Karpas-422 (cell line): ENCODE data around the gene AGFG1. TPM values are rescaled to one million over a fixed set of nuclear protein-coding genes. Genes with fewer than 3 reads are reported as not detected.

Experiments
- DNase-seq: peaks from one replicate; pipeline ENCODE4 v3.0.0-alpha.2; 2015
- H2AFZ ChIP-seq: fragments of 200-600 bp; sonication (generic); 2 replicates; pipeline ENCODE4 v1.6.1; 2014; ENCODE audit warnings: antibody characterized with exemption, low read length, mixed read lengths
- H3K27ac ChIP-seq: fragments of 200-600 bp; sonication (generic); 2 replicates; pipeline ENCODE4 v1.5.1; 2014; ENCODE audit warnings: mild to moderate bottlenecking, low read length, moderate library complexity
- H3K27me3 ChIP-seq: fragments of 200-600 bp; sonication (generic); 2 replicates; pipeline ENCODE4 v1.6.1; 2014; ENCODE audit warnings: low read length, mixed read lengths
- H3K36me3 ChIP-seq: fragments of 200-600 bp; sonication (generic); 2 replicates; pipeline ENCODE4 v1.6.1; 2014; ENCODE audit warnings: low read length, mixed read lengths; ENCODE audit not compliant: insufficient read depth
- H3K4me1 ChIP-seq: fragments of 200-600 bp; sonication (generic); 2 replicates; pipeline ENCODE4 v1.6.1; 2014; ENCODE audit warnings: mild to moderate bottlenecking, low read length, mixed read lengths
- H3K4me2 ChIP-seq: fragments of 200-600 bp; sonication (generic); 2 replicates; pipeline ENCODE4 v1.6.1; 2014; ENCODE audit warnings: low read length, low read depth, mild to moderate bottlenecking; ENCODE audit not compliant: poor library complexity, severe bottlenecking
- H3K4me3 ChIP-seq: fragments of 200-600 bp; sonication (generic); 2 replicates; pipeline ENCODE4 v1.5.1; 2014; ENCODE audit warnings: mild to moderate bottlenecking, antibody characterized with exemption, low read length, mixed read lengths
- H3K79me2 ChIP-seq: fragments of 200-600 bp; sonication (generic); 2 replicates; pipeline ENCODE4 v1.6.1; 2014; ENCODE audit warnings: mild to moderate bottlenecking, low read length, mixed read lengths
- H3K9ac ChIP-seq: fragments of 200-600 bp; sonication (generic); 2 replicates; pipeline ENCODE4 v1.6.0; 2014; ENCODE audit warnings: low read length
- H3K9me2 ChIP-seq: fragments of 200-600 bp; sonication (generic), shearing (Covaris generic); replicated peaks from 2 replicates; pipeline ENCODE4 v1.6.0; 2014; ENCODE audit warnings: mild to moderate bottlenecking, low read length, moderate library complexity; ENCODE audit not compliant: insufficient read depth
- H3K9me3 ChIP-seq: fragments of 300-700, 200-600 bp; sonication (generic); 2 replicates; pipeline ENCODE4 v1.6.1; 2014; ENCODE audit warnings: low read length, mixed read lengths
- H4K20me1 ChIP-seq: fragments of 200-600 bp; sonication (generic); 2 replicates; pipeline ENCODE4 v1.6.1; 2014; ENCODE audit warnings: mild to moderate bottlenecking, antibody characterized with exemption, low read length, low read depth; ENCODE audit not compliant: insufficient read depth
- total RNA-seq: library from RNA; depleted of rRNA; stranded (reverse); fragments of >200 nt; shearing (Covaris generic); gene quantifications from 2 replicates; pipeline ENCODE4 v1.2.3, GENCODE V29; 2014; ENCODE audit warnings: low replicate concordance

Gene AGFG1
- total RNA-seq, 1 experiment from 2014 or later: 121 TPM

- H3K27ac ChIP-seq: no peak overlapping the region
Observed at GRCh38 chr2:227479865-227480475, 8.0 kb downstream of the AGFG1 start.

GRCh38 chr2:227480528-227480927 is 8.6 kb downstream of the AGFG1 start:
- no peak for DNase-seq
- Histone ChIP-seq H3K4me3 (no peak overlapping the region), H3K4me1 (peaks cover 55% of the 10 kb centered on the region), H3K27me3 (no peaks in the 10 kb centered on the region), H2AFZ (no peak overlapping the region), H3K9me3 (no peaks in the 10 kb centered on the region), H3K36me3 (no peaks in the 10 kb centered on the region), H3K27ac (peak overlapping the region; percentile 20; the same call in 1 of the 2 replicates), H3K4me2 (no peak overlapping the region), H3K9me2 (no peaks in the 10 kb centered on the region), H3K9ac (no peak overlapping the region), H4K20me1 (no peaks in the 10 kb centered on the region; the same call in 1 of the 2 replicates), H3K79me2 (peaks cover 98% of the 10 kb centered on the region)

More at GRCh38 chr2:227479865-227480475, 8.0 kb downstream of the AGFG1 start:
- no peaks in the 10 kb centered on the region for H3K9me3 ChIP-seq
- no peak overlapping the region for H3K4me2 ChIP-seq
- H3K4me3 ChIP-seq: no peak overlapping the region
- no peaks in the 10 kb centered on the region for H3K27me3 ChIP-seq
- DNase-seq: no peak
- no peaks in the 10 kb centered on the region for H3K9me2 ChIP-seq
- H2AFZ ChIP-seq: no peak overlapping the region
- H3K9ac ChIP-seq: no peak overlapping the region
- no peaks in the 10 kb centered on the region; the same call in none of the 2 replicates for H4K20me1 ChIP-seq
- H3K36me3 ChIP-seq: no peaks in the 10 kb centered on the region
- peaks cover 61% of the 10 kb centered on the region for H3K4me1 ChIP-seq
- H3K79me2 ChIP-seq: peaks cover 98% of the 10 kb centered on the region

GRCh38 chr2:227482638-227483340 is 10.8 kb downstream of the AGFG1 start:
- Histone ChIP-seq H3K27ac (peak overlapping the region; percentile 82), H3K36me3 (no peaks in the 10 kb centered on the region; the same call in 1 of the 2 replicates), H2AFZ (no peak overlapping the region), H3K9ac (peak overlapping the region; percentile 10; the same call in 1 of the 2 replicates), H4K20me1 (no peaks in the 10 kb centered on the region; the same call in 1 of the 2 replicates), H3K4me3 (peak overlapping the region; percentile 31), H3K9me2 (no peaks in the 10 kb centered on the region), H3K9me3 (no peaks in the 10 kb centered on the region), H3K4me1 (peaks cover 49% of the 10 kb centered on the region), H3K79me2 (peaks cover 98% of the 10 kb centered on the region), H3K27me3 (no peaks in the 10 kb centered on the region), H3K4me2 (peak overlapping the region; percentile 61)
- peak; percentile 76 for DNase-seq

- peaks cover 32% of the 10 kb centered on the region for H3K4me1 ChIP-seq
- no peaks in the 10 kb centered on the region; the same call in 1 of the 2 replicates for H3K36me3 ChIP-seq
- no peaks in the 10 kb centered on the region for H3K9me2 ChIP-seq
- H4K20me1 ChIP-seq: no peaks in the 10 kb centered on the region; the same call in 1 of the 2 replicates
- H3K9ac ChIP-seq: no peak overlapping the region
- H2AFZ ChIP-seq: no peak overlapping the region
- no peaks in the 10 kb centered on the region for H3K9me3 ChIP-seq
- H3K27ac ChIP-seq: no peak overlapping the region
- peaks cover 100% of the 10 kb centered on the region for H3K79me2 ChIP-seq
- H3K27me3 ChIP-seq: no peaks in the 10 kb centered on the region
- no peak for DNase-seq
- H3K4me3 ChIP-seq: no peak overlapping the region
- H3K4me2 ChIP-seq: no peak overlapping the region
Observed at GRCh38 chr2:227485429-227485828, 13.5 kb downstream of the AGFG1 start.

GRCh38 chr2:227486688-227487087 is 14.7 kb downstream of the AGFG1 start:
- no peaks in the 10 kb centered on the region for H3K9me2 ChIP-seq
- H3K9ac ChIP-seq: no peak overlapping the region
- H3K4me1 ChIP-seq: peaks cover 29% of the 10 kb centered on the region
- no peaks in the 10 kb centered on the region for H3K27me3 ChIP-seq
- H3K9me3 ChIP-seq: no peaks in the 10 kb centered on the region
- H3K4me3 ChIP-seq: no peak overlapping the region
- peaks cover 100% of the 10 kb centered on the region for H3K79me2 ChIP-seq
- H3K27ac ChIP-seq: no peak overlapping the region
- H3K36me3 ChIP-seq: no peaks in the 10 kb centered on the region; the same call in 1 of the 2 replicates
- H3K4me2 ChIP-seq: no peak overlapping the region
- DNase-seq: no peak
- no peak overlapping the region for H2AFZ ChIP-seq
- H4K20me1 ChIP-seq: no peaks in the 10 kb centered on the region

GRCh38 chr2:227488045-227488444 is 16.1 kb downstream of the AGFG1 start:
- DNase-seq: no peak
- Histone ChIP-seq H3K27me3 (no peaks in the 10 kb centered on the region), H3K4me1 (peaks cover 24% of the 10 kb centered on the region), H3K9me3 (no peaks in the 10 kb centered on the region), H3K36me3 (peaks cover 2% of the 10 kb centered on the region), H3K9me2 (no peaks in the 10 kb centered on the region), H2AFZ (no peak overlapping the region), H4K20me1 (no peaks in the 10 kb centered on the region), H3K27ac (no peak overlapping the region), H3K79me2 (peaks cover 99% of the 10 kb centered on the region), H3K4me3 (no peak overlapping the region), H3K9ac (no peak overlapping the region), H3K4me2 (no peak overlapping the region)

- H3K36me3 ChIP-seq: peaks cover 16% of the 10 kb centered on the region
- no peaks in the 10 kb centered on the region for H3K27me3 ChIP-seq
- no peaks in the 10 kb centered on the region for H3K9me3 ChIP-seq
- no peak for DNase-seq
- peaks cover 23% of the 10 kb centered on the region for H3K4me1 ChIP-seq
- no peaks in the 10 kb centered on the region for H4K20me1 ChIP-seq
- H3K27ac ChIP-seq: no peak overlapping the region
- H3K9ac ChIP-seq: no peak overlapping the region
- no peaks in the 10 kb centered on the region for H3K9me2 ChIP-seq
- no peak overlapping the region for H2AFZ ChIP-seq
- H3K4me3 ChIP-seq: no peak overlapping the region
- peaks cover 98% of the 10 kb centered on the region for H3K79me2 ChIP-seq
- H3K4me2 ChIP-seq: no peak overlapping the region
Observed at GRCh38 chr2:227491386-227491785, 19.4 kb downstream of the AGFG1 start.

- no peak overlapping the region for H3K4me2 ChIP-seq
- H3K9me3 ChIP-seq: no peaks in the 10 kb centered on the region
- no peaks in the 10 kb centered on the region for H4K20me1 ChIP-seq
- H3K36me3 ChIP-seq: peaks cover 16% of the 10 kb centered on the region; the same call in 1 of the 2 replicates
- no peak overlapping the region for H3K27ac ChIP-seq
- DNase-seq: no peak
- peaks cover 23% of the 10 kb centered on the region for H3K4me1 ChIP-seq
- no peak overlapping the region for H3K4me3 ChIP-seq
- H3K27me3 ChIP-seq: no peaks in the 10 kb centered on the region
- no peaks in the 10 kb centered on the region for H3K9me2 ChIP-seq
- H3K9ac ChIP-seq: no peak overlapping the region
- no peak overlapping the region for H2AFZ ChIP-seq
- H3K79me2 ChIP-seq: peaks cover 98% of the 10 kb centered on the region
Observed at GRCh38 chr2:227493524-227493923, 21.6 kb downstream of the AGFG1 start.
